GM12872 (cell line): ENCODE data around the gene BTNL8.

ENCODE experiments used
- TF ChIP-seq, protein P1 (sequence below): IDR thresholded peaks from 3 replicates; pipeline ENCODE4 v1.5.1; 2011; ENCODE audit warnings: low read depth, mild to moderate bottlenecking, low read length, moderate library complexity; ENCODE audit not compliant: insufficient read depth

BTNL8 gene

DNA sequence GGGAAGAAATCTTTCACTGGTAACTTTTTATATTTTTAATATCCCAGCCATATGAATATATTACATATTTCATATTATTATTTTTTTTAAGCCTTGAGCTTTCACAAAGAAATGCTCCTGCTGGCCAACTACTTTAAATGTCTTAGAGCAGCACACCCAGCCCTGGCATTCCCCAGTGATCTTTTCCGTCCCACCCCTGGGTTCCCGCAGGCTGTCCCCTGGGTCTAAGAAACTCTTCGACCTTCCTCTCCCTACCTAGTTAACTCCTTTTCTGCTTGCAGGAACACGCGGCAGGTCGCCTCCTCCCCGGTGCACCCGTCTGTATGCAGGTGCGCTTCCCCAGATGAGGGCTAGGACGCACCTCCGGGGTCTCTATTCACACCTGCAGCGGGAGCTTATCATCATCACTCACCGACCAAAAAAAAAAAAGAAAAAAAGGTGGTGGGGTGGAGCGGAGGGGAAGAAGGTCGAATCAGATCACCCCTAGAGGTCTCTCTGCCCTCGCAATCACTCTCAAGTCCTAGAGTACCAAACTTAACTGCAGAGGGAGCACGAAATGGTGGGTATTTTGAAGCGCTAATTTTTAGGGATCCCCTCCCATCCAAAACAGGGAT is 38.6 kb upstream of the BTNL8 start:
- TF ChIP-seq, protein P1, sequence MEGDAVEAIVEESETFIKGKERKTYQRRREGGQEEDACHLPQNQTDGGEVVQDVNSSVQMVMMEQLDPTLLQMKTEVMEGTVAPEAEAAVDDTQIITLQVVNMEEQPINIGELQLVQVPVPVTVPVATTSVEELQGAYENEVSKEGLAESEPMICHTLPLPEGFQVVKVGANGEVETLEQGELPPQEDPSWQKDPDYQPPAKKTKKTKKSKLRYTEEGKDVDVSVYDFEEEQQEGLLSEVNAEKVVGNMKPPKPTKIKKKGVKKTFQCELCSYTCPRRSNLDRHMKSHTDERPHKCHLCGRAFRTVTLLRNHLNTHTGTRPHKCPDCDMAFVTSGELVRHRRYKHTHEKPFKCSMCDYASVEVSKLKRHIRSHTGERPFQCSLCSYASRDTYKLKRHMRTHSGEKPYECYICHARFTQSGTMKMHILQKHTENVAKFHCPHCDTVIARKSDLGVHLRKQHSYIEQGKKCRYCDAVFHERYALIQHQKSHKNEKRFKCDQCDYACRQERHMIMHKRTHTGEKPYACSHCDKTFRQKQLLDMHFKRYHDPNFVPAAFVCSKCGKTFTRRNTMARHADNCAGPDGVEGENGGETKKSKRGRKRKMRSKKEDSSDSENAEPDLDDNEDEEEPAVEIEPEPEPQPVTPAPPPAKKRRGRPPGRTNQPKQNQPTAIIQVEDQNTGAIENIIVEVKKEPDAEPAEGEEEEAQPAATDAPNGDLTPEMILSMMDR: peak; percentile 45; the same call in 2 of the 3 replicates

DNA sequence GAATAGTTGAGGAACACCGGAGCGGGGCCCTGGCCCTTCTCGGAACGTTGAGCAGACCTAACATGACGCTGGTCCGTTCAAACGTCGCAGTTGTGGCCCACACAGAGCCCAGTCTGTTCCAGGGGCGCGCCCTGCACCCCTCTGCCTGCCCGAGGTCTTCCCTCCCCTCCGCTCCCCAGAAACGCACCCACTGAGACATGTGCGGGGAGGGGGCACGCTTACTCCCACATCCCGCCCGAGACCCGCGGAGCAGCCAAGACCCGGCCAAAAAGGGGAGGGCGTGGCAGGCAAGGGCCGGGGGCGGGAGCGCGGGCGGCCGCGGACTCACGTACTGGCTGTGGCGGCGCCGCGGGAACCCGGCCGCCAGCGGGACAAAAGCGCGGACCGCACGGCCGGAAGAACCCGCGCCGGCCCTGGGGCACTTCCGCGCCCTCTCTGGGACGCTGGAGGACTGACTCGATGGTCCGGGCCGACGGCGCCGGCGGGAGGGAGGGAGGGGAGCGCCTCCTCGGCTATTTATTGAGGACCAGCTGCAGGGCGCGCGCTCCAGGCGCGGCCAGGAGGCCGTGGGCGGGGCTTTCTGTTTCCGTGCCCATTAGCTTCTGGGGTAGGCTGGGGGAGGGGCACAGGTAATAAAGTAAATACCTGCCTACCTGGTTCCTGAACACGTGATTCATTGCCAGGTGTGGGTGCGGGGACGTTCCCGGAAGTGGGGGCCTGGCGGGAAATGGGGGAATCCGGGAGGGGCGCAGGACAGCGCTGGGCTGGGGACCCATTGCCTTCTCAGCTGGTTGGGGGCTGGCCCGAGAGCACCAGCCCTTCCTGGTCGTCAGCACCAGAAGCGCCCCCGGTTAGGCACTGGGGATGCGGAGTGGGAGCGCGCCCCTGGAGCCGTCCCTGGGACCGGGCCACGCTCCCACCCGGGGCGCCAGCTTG is 37.8 kb upstream of the BTNL8 start, which contains the start of gene ZFP62:
Gene ZFP62 (minus strand): TSS at position 390 of the 936 bp plus-strand sequence. CDS start 57 bp downstream, at position 333.
- TF ChIP-seq, protein P1: no peak

DNA sequence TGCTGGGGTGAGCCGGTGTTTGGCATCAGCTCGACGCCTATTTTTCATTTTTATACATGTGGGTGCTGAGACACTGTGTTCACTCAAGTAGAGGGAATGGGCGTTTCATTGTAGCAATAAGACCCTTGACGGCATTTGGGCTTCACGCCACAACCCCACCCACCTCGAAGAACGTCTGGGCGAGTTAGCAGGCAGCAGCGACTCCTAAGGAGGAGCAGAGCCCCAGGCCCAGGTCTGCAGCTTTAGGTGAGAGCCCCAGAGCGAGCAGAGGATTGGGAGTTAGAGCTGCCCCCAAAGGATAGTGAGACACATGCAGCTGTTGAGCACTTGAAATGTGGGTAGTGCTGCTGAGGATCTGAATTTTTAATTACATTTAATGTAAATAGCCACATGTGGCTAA is 36.3 kb upstream of the BTNL8 start:
- TF ChIP-seq, protein P1: no peak

DNA sequence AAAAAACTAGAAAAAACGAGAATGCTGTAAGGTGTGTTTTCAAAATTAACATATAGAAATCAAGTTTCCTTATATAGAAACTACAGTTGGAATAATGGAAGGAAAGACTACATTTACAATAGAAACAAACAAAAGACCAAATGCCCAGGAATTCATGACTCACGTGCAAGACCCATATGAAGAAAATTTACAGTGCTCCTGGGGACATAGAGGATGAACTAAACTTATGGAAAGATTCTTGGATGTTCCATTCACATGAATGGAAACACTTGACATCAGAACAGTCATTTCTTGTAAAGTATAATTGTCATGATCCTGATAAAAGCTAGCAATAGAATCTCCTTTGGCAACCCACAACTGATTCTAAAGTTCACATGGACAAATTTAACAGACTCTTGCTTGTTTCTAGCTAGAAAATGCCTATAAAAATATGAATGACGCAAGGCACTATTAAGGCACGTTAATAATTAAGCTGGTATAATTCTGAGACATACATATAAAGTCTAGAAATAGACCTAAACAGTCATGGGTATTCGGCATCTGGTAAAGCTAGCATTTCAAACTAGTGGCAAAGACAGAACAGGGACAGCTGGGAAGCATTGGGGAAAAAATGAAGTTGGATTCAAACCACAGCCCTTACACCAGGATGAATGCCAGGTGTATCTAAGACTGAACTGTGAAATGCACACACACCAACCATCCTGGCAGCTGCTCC is 32.8 kb upstream of the BTNL8 start:
- TF ChIP-seq, protein P1: no peak

DNA sequence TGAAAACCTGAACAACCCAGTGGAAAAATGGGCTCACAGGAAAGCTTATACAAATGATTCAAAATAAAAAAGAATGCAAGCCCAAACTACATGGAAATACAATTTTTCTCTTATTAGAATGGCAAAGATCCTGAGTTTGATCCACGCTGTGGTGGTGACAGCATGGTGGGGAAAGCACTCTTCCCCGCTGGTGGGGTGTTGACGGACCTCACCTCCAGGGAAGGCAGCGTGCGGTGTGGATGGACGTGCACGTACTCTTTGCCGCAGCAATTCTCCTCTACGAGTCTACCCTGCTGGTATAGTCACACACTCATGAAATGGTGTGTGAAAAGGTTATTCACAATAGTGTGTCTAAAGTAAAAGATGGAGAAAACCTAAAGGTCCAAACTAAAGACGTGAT is 32.0 kb upstream of the BTNL8 start:
- TF ChIP-seq, protein P1: no peak

DNA sequence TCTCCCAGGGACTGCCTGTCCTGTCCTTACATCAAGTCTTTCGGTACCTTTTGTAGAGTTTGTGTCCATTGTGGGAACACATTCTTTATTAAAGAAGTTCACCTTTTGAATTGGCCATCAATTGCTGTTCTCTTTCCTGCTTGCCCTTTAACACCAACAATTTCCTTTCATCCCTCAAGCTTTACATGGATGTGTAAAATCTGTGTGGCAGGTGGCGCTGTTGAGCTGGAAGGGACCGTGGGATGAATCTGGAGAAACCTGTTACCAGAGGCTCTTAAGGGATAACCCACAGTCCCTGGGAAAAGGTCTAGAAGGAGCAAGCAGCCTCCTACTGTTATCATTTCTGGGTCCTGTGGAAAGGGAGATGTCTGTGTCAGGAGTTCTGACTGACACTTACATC is 30.0 kb upstream of the BTNL8 start:
- TF ChIP-seq, protein P1: peak; percentile 81

DNA sequence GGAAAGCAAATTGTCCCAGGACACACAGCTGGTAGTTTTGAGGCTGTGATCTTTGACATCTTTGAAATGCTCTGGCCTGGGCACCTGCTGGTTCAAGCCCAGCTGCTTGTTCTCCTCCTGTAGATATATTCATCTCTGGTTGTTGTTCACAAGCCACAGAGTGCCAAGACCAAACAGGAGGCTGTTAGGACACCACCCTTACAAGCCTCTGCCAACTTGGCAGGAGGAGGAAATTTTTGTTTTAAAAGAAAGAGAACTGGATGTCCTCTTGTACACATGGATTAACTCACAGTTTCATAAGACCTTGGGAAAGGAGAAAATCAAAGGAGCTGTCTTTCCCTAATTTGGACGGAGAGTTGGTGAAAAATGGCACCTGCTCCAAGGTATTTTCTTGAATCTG is 29.4 kb upstream of the BTNL8 start:
- TF ChIP-seq, protein P1: no peak
